OCI-LY1 (cell line): ENCODE data around the gene LACC1.

Experiments used
- H2AFZ ChIP-seq: fragments of 200-600 bp; sonication (generic), shearing (Covaris generic); 2 replicates; pipeline ENCODE4 v1.6.0; 2014; ENCODE audit warnings: antibody characterized with exemption, mild to moderate bottlenecking, low read length
- H3F3A ChIP-seq: fragments of 200-600 bp; sonication (generic), shearing (Covaris generic); 2 replicates; pipeline ENCODE4 v1.6.0; 2014; ENCODE audit warnings: mild to moderate bottlenecking, antibody characterized with exemption, low read length, moderate library complexity; ENCODE audit not compliant: insufficient read depth
- H3K27ac ChIP-seq: fragments of 200-600 bp; sonication (generic); 2 replicates; pipeline ENCODE4 v1.5.1; 2014; ENCODE audit warnings: low read length, mixed run types, mild to moderate bottlenecking, low read depth; ENCODE audit not compliant: poor library complexity, severe bottlenecking
- H3K27me3 ChIP-seq: fragments of 200-600 bp; sonication (generic); 2 replicates; pipeline ENCODE4 v1.6.0; 2014; ENCODE audit warnings: antibody characterized with exemption, mild to moderate bottlenecking, low read length, moderate library complexity; ENCODE audit not compliant: insufficient read depth
- H3K36me3 ChIP-seq: fragments of 200-600 bp; sonication (generic); 2 replicates; pipeline ENCODE4 v1.6.1; 2014; ENCODE audit warnings: mild to moderate bottlenecking, antibody characterized with exemption, low read length, moderate library complexity, mixed read lengths; ENCODE audit not compliant: insufficient read depth
- H3K4me1 ChIP-seq: fragments of 200-600 bp; sonication (generic); 2 replicates; pipeline ENCODE4 v1.5.1; 2014; ENCODE audit warnings: mild to moderate bottlenecking, low read length, moderate library complexity; ENCODE audit not compliant: insufficient read depth, severe bottlenecking
- H3K4me2 ChIP-seq: fragments of 200-600 bp; sonication (generic), shearing (Covaris generic); 2 replicates; pipeline ENCODE4 v1.6.1; 2014; ENCODE audit warnings: low read length
- H3K4me3 ChIP-seq: fragments of 200-600 bp; sonication (generic); 2 replicates; pipeline ENCODE4 v1.5.1; 2014; ENCODE audit warnings: low read length, low read depth, mild to moderate bottlenecking, mixed read lengths; ENCODE audit not compliant: poor library complexity, severe bottlenecking
- H3K79me2 ChIP-seq: fragments of 200-600 bp; shearing (Covaris generic); 2 replicates; pipeline ENCODE4 v1.6.1; 2016; ENCODE audit warnings: mixed run types, low read length, mixed read lengths; ENCODE audit not compliant: insufficient read depth
- H3K9ac ChIP-seq: fragments of 200-600 bp; sonication (generic), shearing (Covaris generic); 2 replicates; pipeline ENCODE4 v1.6.1; 2014; ENCODE audit warnings: mild to moderate bottlenecking, low read length, mixed read lengths
- H3K9me2 ChIP-seq: fragments of 200-600 bp; sonication (generic), shearing (Covaris generic); 2 replicates; pipeline ENCODE4 v1.6.1; 2014; ENCODE audit warnings: low read depth, mild to moderate bottlenecking, low read length, mixed read lengths
- H3K9me3 ChIP-seq: fragments of 200-600 bp; shearing (Covaris generic); 2 replicates; pipeline ENCODE4 v1.6.1; 2014; ENCODE audit warnings: low read length, mixed read lengths
- H4K20me1 ChIP-seq: fragments of 200-600 bp; sonication (generic), shearing (Covaris generic); 2 replicates; pipeline ENCODE4 v1.6.0; 2016; ENCODE audit warnings: mild to moderate bottlenecking, low read length; ENCODE audit not compliant: insufficient read depth
- EZH2 ChIP-seq: fragments of 200-600 bp; sonication (generic), shearing (Covaris generic); IDR thresholded peaks from 2 replicates; pipeline ENCODE4 v1.8.0; 2017; ENCODE audit warnings: borderline replicate concordance, mixed run types, mild to moderate bottlenecking, antibody characterized with exemption, low read length, moderate library complexity, mixed read lengths
- TF ChIP-seq, protein P1 (sequence below): fragments of 200-600 bp; sonication (generic), shearing (Covaris generic); IDR thresholded peaks from 2 replicates; pipeline ENCODE4 v1.5.1; 2017; ENCODE audit warnings: mild to moderate bottlenecking, antibody characterized with exemption, low read length, moderate library complexity, mixed read lengths

Gene LACC1

DNA sequence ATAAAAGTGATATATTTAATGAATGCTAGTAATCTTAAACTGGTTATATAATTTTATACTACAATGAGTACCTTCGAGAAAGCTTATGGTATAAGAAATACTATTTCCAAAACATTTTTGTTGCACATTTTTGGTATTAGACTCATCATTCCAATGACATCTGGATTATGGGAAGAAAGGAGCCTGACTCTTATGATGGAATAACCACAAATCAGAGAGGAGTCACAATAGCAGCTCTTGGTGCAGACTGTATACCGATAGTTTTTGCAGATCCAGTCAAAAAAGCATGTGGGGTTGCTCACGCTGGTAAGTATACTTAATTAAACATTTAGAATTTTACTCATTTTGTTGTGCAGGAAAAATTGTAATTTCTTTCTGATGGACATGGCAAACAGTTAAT lies 3.9 kb downstream of the LACC1 start:
- H3K9me3 ChIP-seq, result no peaks in the 10 kb centered on the region
- TF ChIP-seq, protein P1, sequence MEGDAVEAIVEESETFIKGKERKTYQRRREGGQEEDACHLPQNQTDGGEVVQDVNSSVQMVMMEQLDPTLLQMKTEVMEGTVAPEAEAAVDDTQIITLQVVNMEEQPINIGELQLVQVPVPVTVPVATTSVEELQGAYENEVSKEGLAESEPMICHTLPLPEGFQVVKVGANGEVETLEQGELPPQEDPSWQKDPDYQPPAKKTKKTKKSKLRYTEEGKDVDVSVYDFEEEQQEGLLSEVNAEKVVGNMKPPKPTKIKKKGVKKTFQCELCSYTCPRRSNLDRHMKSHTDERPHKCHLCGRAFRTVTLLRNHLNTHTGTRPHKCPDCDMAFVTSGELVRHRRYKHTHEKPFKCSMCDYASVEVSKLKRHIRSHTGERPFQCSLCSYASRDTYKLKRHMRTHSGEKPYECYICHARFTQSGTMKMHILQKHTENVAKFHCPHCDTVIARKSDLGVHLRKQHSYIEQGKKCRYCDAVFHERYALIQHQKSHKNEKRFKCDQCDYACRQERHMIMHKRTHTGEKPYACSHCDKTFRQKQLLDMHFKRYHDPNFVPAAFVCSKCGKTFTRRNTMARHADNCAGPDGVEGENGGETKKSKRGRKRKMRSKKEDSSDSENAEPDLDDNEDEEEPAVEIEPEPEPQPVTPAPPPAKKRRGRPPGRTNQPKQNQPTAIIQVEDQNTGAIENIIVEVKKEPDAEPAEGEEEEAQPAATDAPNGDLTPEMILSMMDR, result no peak
- TF ChIP-seq EZH2, result no peak
- no peak overlapping the region for H2AFZ ChIP-seq
- H3K79me2 ChIP-seq, result no peaks in the 10 kb centered on the region
- H4K20me1 ChIP-seq, result no peaks in the 10 kb centered on the region
- no peaks in the 10 kb centered on the region for H3K9me2 ChIP-seq
- no peak overlapping the region for H3K27ac ChIP-seq
- H3K4me1 ChIP-seq, result peaks cover 20% of the 10 kb centered on the region
- H3K4me2 ChIP-seq, result no peak overlapping the region
- H3F3A ChIP-seq, result no peaks in the 10 kb centered on the region
- H3K27me3 ChIP-seq, result no peaks in the 10 kb centered on the region
- H3K36me3 ChIP-seq, result peaks cover 4% of the 10 kb centered on the region
- no peak overlapping the region for H3K4me3 ChIP-seq
- H3K9ac ChIP-seq, result no peak overlapping the region

GRCh38 chr13:43884222-43884621 lies 4.5 kb downstream of the LACC1 start:
- no peaks in the 10 kb centered on the region for H3K79me2 ChIP-seq
- H3K9me3 ChIP-seq, result no peaks in the 10 kb centered on the region
- no peak overlapping the region for H3K27ac ChIP-seq
- no peak overlapping the region for H3K4me3 ChIP-seq
- no peak for TF ChIP-seq EZH2
- TF ChIP-seq, protein P1, result no peak
- H3K4me1 ChIP-seq, result peaks cover 17% of the 10 kb centered on the region
- H2AFZ ChIP-seq, result no peak overlapping the region
- peaks cover 4% of the 10 kb centered on the region for H3K36me3 ChIP-seq
- no peaks in the 10 kb centered on the region for H3F3A ChIP-seq
- no peaks in the 10 kb centered on the region for H3K9me2 ChIP-seq
- H3K4me2 ChIP-seq, result no peak overlapping the region
- H4K20me1 ChIP-seq, result no peaks in the 10 kb centered on the region
- H3K27me3 ChIP-seq, result no peaks in the 10 kb centered on the region
- H3K9ac ChIP-seq, result no peak overlapping the region

DNA sequence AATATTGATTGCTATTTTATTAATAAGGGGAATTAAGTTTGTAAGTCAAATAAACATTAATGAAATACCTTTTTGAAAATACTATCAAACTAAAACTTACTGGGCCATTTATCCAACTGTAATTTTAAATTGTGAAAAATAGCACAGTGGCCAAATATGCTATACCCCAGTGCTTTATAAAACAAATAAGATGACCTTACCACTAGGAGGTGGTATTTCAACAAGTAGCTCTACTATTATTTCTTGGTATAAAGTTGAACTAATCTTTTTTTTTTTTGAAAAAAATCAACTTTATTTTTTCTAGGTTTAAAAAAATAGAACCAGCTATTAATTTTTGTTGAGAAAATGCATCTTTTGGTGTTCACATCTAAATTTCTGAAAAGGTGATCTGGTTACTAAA lies 14.7 kb downstream of the LACC1 start:
- no peaks in the 10 kb centered on the region for H3F3A ChIP-seq
- no peaks in the 10 kb centered on the region for H4K20me1 ChIP-seq
- H3K36me3 ChIP-seq, result no peaks in the 10 kb centered on the region
- no peak overlapping the region for H3K27ac ChIP-seq
- no peak overlapping the region for H3K4me3 ChIP-seq
- no peaks in the 10 kb centered on the region for H3K4me1 ChIP-seq
- H3K79me2 ChIP-seq, result no peaks in the 10 kb centered on the region
- TF ChIP-seq, protein P1, result peak; percentile 36; the same call in 1 of the 2 replicates
- no peak for TF ChIP-seq EZH2
- H3K27me3 ChIP-seq, result no peaks in the 10 kb centered on the region
- H3K9me2 ChIP-seq, result no peaks in the 10 kb centered on the region
- H3K9ac ChIP-seq, result no peak overlapping the region
- no peak overlapping the region for H3K4me2 ChIP-seq
- no peaks in the 10 kb centered on the region for H3K9me3 ChIP-seq
- H2AFZ ChIP-seq, result no peak overlapping the region
